GM18498 (cell line): Measurements from ENCODE around the gene ABCC3.

Experiments used
- ATAC-seq: cut with Tn5 transposase; IDR thresholded peaks from one replicate; pipeline ENCODE4 v1.9.1; 2021; ENCODE audit warnings: mild to moderate bottlenecking, moderate library complexity; ENCODE audit not compliant: unreplicated experiment

ABCC3 gene

DNA sequence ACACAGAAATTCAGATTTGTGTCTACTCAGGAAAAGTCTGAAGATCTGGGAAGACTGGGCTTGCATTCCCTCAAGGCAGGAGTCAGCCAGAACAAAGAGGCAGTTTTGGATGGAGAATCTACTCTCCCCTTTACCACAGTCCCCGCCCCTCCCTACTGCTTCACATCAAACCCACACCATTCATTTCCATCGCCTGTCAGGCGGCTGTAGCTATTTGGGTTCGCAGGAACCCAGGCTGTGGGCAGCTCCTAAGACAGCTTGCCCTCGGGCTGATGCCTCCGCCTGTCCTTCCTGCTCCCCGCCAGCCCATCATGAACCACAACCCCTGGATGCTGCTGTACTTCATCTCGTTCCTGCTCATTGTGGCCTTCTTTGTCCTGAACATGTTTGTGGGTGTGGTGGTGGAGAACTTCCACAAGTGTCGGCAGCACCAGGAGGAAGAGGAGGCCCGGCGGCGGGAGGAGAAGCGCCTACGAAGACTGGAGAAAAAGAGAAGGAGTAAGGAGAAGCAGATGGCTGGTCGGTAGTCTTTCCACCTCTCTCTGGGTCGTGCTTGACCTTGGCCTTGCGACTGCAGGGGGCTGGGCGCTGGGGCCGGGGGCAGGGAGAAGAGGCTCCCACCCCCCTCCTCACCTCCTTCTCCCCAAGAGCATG lies 27.0 kb upstream of the ABCC3 start:
- no peak for ATAC-seq

DNA sequence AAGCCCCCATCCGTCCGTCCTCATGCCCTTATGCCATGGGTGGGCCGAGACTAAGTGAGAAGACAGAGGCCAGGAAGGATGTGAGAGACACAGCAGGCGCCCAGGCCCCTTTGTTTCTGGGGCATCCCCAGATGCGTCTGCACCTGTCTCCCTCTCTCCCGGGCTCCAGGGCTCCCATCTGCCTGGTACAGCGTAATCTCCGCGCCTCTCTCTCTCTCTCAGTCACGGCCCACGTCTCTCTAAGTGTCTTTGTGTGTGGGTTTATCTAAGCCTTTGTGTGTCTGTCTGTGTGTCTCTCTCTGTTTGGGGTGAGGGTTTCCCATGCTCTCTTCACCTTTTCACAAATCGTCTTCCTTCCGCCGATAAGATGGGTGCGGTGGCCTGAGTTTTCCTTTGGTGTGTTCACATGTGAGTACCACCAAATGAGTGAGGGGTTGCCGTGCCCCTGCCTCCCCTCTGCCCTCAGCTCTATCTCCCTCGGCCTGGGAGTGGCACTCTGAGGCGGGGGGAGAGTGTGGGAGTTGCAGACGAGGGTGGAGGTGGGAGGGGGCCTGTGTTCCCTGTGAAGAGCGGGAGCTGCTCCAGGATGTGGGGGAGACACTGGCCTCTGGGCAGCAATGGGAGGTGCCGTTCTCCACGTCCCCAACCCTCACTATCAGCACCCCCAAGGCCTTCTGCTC lies 25.8 kb upstream of the ABCC3 start:
- ATAC-seq = no peak

DNA sequence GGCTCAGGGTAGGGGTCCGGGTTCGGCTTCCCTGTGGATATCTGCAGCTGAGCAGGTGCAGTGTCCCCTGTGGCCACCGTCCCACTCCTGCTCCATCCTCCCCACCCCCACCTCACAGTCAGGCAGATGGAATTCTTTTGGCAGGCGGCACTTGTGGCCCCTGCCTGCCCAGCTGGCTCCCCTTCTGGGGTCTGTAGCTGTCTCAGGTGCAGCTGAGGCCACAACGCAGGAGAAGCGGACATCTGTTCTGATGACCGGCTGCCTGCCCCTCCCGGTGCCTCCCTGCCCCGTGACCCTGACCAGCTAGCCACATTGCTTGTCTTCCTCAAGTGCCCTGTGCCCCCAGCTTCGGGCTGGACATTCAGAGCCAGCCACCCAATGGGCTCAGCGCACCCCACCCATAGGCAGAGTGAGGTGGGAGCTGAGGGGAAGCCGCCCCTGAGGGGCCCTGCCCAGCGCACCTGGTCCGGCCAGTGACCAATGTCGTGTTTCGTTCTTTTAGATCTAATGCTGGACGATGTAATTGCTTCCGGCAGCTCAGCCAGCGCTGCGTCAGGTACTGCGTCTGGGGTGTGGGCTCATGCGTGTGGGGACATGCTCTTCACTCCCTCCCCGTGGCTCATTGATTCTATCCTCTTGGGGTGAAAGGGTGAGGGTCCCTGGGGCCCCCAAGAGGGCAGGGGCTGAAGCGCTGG lies 25.2 kb upstream of the ABCC3 start:
- no peak for ATAC-seq

DNA sequence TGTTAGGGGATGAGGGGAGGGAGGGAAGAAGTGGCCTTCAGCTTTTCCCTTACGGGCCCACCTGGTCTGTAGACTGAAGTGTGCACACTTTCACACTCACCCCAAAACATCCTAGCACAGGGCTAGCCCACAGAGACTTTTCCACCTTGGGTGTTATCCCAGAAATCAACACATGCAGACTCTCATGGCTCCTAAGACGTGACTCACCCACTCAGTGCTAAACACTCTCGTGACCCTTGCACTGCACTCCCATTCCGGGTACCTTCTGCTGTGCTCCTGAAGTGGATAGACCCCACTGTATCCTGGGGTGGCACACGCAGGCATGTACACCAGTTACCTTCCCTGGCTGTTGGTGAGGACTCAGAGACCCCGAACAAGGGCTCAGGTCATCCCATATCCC lies 23.0 kb upstream of the ABCC3 start:
- no peak for ATAC-seq

DNA sequence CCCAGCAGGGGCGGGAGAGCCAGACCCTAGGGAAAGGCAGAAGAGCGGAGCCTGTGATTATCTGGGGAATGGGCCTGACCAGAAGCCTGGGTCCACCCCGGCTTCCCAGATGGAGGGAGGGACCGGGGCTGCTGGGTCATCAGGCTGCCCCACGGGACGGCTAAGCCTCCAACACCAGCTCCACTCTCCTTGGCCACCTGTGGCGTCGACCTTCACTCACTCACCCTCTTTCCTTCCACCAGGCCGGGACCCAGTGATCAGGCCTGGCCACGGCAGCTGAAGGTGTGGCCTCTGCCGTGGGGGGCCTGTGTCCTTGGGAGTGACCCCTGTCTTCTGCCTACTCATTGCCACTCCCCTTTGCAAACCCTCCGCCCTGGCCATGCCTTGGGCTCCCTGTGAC lies 22.4 kb upstream of the ABCC3 start:
- no peak for ATAC-seq

DNA sequence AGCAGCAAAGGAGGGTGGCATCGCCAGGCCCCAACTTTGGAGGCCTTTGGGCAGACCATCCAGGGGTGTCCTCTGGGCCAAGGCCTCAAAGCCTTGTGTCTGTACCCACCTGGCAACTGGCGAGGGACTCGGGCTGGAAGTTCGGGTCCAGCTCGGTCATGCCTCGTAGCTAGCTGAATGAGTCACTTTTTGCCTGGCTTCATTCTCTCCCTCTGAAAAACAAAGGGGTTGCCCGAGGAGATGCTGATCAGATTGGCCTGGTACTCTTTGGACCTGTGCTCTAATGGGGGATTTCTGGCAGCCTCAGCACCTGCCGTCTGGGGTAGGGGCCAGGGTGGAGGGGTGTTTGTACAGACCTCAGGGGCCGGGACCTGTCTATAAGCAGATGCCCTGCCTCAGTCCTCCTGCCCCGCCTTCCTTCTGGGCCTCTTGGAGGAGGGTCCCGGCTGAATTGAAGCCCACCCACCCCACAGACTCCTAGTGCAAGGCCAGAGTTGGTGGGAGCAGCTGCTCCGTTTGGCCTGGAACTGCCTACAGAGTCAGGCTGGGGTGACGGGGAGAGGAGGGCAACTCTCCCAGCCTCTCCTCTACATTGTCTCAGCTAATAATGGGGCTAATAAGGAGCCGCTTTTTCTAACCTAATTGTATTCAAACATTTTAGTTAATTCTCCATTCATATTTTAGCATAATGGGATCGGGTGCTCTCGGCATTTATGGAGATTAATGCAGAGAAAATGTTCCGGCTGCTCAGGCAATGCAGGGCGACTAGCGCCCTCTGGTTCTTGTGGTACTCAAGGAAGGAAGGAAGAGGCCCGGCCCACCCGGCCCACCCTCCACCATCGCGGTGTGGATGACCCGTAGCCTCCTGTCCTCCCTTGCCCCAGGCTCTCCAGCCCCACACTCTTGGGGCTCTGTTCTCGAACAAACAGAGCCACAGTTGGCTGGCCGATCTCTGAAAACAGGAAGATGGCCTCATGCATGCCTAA lies 21.4 kb upstream of the ABCC3 start:
- no peak for ATAC-seq

DNA sequence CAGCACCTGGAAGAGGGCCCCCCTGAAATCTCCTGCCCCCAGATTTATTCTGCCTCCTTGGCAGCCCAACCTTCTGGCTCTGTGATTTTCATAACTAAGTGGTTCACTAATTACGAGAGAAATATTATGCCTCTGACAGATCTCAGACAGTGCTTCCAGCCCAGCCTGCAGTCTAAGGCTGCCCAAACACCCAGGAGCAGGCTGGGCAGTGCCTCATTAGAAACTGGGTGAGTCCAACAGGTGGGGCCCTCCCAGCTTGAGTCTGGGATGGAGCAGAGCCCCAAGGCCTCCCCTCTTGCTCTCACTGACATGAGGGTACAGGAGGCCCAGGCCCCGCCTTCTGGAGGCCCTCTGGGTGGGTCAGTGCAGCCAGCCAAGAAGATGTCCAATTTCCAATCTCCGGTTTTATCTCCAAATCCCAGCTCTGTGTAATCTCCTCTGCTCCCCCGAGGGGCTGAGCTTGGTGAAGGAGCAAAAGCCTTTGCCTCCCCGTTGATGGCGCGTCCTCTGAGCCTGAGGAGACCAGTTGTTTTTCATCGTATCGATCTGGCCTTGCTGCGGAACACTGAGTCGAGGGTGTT lies 20.1 kb upstream of the ABCC3 start:
- ATAC-seq = no peak

DNA sequence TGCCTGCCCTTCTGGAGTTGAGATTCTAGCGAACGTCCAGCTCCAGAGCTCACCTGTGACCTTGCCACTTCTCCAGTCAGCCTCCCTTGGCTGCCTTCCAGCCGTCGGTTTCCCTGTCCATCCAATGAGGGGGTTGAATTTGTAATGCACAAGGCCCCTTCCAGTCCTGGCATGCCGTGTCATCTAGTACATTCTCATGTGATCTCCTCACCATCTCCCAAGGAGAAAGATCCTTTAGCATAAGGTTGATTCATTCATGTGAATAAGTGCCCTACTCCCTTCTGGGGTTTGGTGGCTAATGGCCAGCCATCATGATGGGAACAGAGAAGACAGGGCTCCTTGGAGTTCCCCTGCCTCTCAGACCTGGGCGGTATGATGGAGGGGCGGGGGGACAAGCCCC lies 18.9 kb upstream of the ABCC3 start:
- ATAC-seq = no peak

DNA sequence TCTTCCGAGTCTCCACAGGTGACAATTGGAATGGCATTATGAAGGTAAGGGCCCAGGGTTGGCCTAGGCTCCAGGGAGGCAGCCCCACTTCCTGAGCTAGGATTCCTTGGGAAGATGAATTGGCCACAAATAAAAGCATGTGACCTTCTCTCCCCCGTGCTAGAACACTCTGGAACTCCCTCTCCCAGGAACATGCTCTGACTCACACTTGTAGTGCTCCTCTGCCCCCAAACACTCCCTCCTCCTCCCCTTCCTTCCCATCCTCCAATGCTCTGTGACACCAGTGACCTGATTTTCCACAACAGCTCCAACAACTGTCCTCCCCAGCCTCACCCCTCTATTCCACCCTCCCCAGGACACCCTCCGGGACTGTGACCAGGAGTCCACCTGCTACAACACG lies 16.4 kb upstream of the ABCC3 start:
- ATAC-seq = no peak

DNA sequence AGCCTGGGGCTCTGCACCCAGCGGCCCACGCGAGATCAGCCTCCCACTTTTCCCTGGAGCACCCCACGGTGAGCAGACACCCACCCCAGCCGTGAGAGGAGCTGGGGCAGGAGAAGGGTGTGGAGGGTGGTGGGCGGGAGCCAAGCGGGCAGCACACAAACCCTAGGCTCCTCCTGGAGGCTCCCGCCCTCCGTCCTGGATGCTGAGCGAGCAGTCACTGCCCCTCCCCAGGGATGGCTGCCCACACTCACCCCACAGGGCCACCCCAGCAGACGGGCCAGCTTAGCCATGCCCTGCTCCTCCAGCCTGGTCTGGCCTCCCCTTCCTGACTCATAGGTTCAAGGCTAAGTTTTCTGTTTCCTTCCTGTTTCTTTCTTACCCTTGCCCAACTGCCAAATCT lies 15.7 kb upstream of the ABCC3 start:
- ATAC-seq = no peak

DNA sequence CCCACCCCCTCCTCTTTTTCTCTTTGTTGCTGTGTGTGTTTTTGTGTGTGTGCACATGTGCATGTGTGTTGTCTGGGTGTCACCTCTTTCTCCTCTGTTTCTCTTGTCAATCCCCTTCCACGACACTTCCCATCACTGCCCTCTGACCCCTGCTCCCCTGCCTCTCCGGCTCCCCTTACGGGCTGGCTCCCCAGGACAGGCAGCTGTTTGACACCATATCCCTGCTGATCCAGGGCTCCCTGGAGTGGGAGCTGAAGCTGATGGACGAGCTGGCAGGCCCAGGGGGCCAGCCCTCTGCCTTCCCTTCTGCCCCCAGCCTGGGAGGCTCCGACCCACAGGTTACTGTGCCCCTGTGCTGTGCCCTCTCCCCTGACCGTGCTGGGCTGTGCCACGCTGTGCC lies 15.2 kb upstream of the ABCC3 start:
- no peak for ATAC-seq

DNA sequence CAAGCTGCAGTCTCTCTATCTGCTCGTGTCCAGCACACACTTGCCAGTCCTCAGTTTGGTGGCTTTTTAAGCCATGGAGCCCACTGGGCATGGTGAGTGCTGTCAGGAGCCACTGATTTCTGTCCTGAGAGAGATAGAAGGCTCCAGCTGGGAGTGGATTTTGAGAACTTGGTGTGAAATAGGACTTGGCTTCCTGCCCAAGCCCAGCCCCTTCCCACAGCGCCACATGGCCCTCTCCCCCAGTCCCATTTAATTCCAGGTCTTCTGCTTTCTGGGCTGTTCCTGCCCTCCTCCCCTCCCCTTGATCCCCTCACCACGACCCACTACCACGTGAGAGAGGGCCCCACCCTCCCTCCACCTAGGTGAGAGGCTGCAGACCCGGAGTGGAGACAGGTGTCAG lies 14.4 kb upstream of the ABCC3 start:
- ATAC-seq = no peak

DNA sequence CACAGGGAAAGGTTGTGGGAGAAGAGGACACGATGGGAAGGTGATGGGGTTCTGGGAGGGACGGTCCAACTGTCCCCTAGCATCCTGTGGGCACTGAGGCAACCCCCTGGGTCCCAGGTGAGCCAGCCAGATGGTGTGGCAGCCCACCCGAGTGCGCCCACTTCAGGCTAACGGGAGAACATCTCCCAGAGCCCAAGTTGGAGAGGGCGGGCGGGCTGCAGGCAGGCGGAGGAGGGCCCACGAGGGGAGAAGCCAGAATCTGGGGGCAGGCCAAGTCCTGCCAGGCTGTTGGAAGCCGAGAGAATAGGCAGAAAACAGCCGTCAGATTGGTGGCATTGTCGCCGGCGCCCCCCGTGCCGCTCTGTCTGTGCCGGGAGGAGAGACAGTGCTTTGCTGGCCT lies 13.8 kb upstream of the ABCC3 start:
- no peak for ATAC-seq

DNA sequence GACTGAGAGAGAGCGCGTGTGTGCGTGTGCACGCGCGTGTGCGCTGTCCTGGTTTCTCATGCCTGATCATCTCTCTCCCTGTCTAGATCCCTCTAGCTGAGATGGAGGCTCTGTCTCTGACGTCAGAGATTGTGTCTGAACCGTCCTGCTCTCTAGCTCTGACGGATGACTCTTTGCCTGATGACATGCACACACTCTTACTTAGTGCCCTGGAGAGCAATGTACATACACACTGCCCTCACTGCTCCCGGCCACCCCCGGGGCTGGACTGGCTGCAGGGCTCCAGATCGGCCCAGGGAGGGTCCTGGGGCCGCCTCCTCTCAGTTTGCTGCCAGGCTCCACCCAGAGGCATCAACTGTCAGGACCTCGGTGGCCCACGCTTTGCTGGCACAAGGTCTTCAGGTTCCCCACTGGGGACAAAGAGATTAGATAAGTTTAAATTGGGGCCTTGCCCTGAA lies 13.1 kb upstream of the ABCC3 start:
- no peak for ATAC-seq

DNA sequence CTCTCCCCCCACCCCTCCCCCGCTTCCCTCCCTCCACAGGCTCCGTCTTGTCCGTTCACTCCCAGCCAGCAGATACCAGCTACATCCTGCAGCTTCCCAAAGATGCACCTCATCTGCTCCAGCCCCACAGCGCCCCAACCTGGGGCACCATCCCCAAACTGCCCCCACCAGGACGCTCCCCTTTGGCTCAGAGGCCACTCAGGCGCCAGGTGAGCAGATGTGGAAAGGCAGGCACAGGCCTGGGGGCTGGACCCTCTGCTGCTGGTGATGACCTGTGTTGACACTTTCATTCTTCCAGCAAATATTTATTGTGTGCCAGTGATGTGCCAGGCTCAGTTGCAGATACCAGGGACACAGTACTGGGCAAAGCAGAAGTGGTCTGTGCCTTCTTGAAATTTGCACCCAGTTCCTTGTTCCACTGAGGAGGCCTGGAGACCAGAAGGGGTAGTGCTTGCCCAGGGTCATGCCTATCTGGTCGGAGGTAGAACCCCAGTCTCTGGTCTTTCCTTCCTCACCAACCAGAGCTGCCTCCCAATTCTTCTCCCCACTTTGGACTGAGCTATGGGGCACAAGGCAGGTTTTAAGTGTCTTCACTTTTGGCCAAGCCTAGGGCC lies 10.3 kb upstream of the ABCC3 start:
- no peak for ATAC-seq

DNA sequence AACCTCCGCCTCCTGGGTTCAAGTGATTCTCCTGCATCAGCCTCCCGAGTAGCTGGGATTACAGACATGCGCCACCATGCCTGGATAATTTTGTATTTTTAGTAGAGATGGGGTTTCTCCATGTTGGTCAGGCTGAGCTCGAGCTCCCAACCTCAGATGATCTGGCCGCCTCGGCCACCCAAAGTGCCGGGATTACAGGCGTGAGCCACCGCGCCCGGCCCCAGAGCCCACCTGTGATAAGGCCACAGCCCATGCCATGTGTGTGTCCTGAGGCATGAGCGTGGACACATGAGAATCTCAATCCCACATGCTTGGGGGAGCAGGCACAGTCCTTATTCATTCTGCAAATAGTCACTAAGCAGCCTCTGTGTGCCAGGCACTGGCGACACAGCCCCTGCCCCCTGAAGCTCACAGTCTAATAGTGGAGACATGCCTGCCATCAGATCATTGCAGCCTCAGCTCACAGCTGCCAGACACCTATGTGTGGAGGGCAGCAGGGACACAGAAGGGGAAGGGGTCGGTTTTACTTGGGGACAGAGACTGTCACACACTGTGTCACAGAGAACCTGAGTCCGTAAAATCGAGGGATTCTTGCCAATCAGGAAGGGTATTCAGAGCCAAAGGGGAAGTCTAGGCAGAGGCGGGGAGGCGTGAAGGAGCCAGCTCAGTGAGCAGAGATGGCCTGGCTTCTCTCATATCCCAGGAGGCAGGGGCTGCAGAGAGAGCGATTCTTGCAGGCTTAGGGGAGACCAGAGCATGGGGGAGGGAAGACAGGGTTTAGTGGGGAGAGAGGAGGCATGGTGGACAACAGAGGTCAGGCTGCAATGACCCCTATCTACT lies 9.4 kb upstream of the ABCC3 start:
- ATAC-seq = no peak

DNA sequence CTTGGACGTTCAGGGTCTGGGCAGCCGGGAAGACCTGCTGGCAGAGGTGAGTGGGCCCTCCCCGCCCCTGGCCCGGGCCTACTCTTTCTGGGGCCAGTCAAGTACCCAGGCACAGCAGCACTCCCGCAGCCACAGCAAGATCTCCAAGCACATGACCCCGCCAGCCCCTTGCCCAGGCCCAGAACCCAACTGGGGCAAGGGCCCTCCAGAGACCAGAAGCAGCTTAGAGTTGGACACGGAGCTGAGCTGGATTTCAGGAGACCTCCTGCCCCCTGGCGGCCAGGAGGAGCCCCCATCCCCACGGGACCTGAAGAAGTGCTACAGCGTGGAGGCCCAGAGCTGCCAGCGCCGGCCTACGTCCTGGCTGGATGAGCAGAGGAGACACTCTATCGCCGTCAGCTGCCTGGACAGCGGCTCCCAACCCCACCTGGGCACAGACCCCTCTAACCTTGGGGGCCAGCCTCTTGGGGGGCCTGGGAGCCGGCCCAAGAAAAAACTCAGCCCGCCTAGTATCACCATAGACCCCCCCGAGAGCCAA lies 8.6 kb upstream of the ABCC3 start:
- no peak for ATAC-seq

DNA sequence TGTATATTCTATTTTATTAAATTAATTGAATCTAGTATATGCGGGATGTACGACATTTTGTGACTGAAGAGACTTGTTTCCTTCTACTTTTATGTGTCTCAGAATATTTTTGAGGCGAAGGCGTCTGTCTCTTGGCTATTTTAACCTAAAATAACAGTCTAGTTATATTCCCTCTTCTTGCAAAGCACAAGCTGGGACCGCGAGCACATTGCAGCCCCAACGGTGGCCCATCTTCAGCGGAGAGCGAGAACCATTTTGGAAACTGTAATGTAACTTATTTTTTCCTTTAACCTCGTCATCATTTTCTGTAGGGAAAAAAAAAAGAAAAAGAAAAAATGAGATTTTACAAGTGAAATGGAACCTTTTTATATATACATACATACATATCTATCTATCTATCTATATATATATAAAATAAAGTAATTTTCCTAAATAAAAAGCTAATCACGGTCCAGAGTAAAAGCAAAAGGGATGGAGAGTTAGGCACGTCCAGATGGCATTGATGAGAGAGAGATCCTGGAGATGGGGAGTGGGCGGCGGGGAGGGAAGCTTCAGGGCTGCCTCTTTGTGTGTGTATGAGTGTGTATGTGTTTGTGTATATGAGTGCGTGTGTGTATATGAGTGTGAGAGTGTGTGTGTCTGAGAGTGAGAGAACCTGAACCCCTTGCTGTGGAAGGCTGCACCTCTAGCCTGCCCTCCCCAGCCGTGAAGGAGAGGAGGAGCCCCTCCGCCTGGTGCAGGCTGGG lies 7.5 kb upstream of the ABCC3 start:
- ATAC-seq = no peak
